Measurements from ENCODE around the gene PLD5. TPM values are rescaled to one million over a fixed set of nuclear protein-coding genes. Genes with fewer than 3 reads are reported as not detected.
A peak's percentile ranks its signal among the peaks of the same experiment; 100 is the strongest.
"Not testable (repeated sequence)": the region's sequence is repeated elsewhere in the genome, so short reads cannot be mapped to it uniquely, and the experiment has no call there.

The PLD5 gene
- total RNA-seq, 1 donor from 2014 or later = 0.39 TPM

DNA sequence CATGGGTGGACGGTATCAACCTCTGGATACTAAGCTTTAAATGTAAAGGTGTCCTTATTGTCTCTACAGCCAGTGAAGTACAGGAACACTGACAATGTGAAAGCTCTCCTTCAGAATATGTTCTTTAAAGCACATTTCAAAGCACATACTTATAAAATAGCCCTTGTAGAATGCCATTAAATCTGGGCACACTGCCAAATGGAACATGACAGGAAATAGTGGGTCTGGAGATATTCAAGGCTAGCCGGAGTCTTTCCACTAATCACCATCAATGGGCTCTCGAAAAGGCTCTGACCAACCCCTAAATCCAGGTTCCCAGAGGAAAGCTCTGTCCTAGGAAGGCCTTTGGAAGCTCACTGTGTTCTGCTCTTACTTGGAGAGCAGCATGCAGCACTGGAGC lies 46.6 kb downstream of the PLD5 start:
- DNase-seq = no peak

DNA sequence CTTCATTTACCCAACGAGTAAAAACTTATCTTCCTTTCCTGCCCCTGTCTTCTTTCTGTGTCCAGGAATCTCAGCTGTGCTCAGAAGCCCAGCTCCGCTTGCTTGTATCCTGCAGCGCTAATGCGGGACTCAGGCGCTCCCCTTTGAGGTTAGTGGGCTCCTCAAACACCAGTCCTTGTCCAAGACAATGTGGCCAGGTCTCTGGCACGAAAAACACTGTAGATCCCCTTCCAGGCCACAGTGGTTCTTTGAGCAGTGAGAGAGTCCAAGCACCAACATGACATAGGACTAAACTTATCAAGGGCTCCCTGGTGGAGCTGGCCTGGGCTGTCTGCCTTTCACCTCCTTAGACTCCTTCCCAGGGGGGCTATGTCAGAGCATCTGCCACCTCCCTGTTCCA lies 53.7 kb downstream of the PLD5 start:
- DNase-seq = no peak

DNA sequence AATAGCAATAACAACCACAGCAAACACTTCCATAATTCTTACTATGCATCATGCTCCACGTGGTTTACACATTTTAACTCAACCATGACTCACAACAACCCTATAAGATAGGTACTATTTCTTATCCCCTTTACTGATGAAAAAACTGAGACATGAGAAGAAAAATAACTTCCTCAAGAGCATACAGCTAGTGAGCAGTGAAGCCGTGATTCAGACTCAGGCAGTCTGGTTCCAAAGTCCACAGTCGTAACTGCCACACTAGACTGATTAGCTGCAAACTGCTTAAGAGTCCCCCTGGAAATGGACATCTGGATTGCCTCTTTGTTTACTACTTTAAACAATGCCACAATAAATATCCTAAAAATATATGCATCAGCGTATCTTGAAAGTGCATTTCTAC lies 55.7 kb downstream of the PLD5 start:
- DNase-seq = no peak

DNA sequence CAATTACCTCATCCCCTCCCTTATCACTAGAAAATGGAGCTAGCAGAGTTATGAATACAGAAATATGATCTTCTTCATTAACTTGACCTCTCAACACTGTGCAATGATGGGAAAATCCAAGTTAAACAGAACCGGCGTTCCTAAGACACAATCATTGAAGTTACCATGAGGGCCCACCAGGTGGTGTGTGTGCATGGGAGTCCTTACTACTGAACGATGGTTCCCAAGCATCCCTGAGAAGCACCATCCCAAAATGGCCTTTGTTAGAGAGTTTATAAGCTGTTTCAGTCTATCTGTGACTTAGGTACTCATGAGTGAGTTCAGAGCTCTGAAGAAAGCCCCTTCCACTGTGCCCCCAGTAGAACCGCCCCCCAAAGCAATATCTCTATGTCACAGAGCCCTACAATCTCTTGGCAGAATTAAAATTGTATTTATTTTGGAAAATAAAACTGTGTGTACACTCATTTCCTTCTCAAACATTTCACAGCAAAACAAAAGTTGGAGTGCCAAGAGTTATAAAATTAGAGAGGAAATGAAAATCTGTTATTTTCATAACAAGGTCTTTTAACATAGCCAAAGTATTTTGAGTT lies 56.8 kb downstream of the PLD5 start:
- peak; percentile 40 for DNase-seq

DNA sequence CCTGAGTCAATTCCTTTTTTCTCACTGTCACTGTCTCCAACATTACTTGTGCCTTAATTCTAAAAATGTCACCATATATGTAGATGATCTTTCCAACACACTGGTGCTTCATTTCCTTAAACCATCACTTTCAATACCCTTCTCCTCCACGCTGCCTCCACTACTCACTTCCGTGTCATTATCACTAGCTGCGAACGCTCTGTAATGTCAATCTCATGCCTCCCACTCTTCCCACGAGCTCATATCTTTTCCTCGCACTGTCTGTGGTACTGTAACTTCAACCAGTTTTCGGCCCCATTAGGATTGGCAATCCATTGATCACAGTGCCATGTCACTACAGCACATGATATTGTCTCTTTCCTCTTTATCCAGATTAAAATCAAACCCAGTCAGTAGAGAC lies 61.6 kb downstream of the PLD5 start:
- DNase-seq = no peak

DNA sequence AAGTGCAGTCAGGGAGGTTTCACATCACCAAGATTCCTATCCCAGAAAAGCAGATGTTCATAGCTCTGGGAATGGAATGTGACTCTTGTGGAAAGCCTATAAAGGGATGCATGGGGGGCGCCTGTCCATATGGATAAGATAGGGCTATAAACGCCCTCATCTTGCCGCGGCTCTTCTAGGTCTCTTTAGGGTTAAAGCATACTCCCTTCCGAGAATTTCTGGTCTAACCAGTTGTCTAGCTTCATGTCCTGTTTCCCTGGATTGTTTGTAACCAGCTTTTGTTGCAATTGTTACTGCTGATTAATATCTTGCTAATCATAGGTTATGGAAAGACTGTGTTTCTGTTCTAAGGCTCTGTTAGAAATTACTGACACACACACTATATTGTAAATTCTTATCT lies 64.8 kb downstream of the PLD5 start:
- DNase-seq = not testable (repeated sequence)

DNA sequence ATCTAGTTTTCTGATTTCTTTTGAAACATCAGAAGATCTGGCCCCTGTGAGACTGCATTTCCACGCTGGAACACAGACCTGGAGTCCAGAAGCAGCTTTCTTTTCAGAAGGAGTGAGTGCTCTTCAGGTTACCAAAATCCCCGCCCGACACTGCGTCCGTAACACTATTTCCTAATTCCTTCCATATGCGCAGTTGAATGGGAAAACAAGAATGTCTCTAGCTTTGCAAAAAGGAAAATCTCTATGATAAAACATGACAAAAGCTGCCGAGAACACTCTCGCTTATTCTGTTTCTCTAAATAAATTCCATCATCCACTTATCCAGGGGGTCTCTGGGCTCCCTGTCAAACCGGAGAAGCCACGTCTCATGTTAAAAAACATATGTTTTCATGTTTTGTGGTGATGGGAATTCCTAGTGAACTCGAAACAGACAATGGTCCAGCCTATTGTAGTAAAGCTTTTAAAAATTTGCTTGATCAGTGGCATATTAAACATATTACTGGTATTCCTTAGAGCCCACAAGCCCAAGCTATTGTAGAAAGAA lies 67.7 kb downstream of the PLD5 start:
- DNase-seq = peak; percentile 35

GRCh38 chr1:242455052-242455361 lies 69.5 kb downstream of the PLD5 start:
- DNase-seq = no peak

DNA sequence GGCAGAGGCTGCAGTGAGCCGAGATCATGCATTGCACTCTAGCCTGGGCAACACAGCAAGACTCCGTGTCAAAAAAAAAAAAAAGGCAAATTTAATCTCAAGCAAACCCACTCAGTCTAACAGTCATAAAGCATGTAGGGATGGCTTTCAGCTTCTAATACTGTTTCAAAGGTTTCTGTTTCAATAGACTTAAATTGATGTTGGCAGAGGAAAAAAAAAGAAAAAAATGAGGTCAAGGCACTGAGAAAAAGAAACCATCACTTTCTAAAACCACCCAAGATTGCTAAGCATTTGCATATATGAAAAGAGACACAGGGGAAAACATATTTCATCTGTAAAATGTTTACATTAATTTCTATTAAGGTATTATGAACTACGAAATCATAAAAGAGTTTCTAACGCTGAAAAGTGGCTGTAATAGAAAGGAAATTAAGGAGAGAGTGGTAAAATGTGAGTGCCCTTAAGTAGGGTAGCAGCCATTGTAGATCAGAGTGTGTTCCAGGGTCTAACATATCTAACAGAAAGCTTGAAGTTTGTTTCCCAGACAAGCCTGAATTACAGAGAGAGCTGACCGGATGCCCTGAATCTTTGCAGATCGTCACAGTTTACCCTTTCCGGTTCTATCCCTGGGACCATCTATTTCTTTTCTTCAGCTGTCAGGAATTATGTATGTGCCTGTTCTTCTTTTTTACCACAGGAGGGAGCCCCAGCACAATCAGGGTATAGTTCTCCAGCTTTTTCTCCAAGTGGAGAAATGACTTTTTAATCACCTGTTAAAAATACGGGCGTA lies 70.0 kb downstream of the PLD5 start:
- peak; percentile 16 for DNase-seq

- DNase-seq = no peak
Measured at GRCh38 chr1:242452573-242452972, 71.9 kb downstream of the PLD5 start.

- DNase-seq = no peak
Measured at GRCh38 chr1:242449661-242450060, 74.8 kb downstream of the PLD5 start.

- DNase-seq = no peak
Measured at GRCh38 chr1:242448910-242449645, 75.4 kb downstream of the PLD5 start.

GRCh38 chr1:242447689-242448088 lies 76.8 kb downstream of the PLD5 start:
- no peak for DNase-seq

DNA sequence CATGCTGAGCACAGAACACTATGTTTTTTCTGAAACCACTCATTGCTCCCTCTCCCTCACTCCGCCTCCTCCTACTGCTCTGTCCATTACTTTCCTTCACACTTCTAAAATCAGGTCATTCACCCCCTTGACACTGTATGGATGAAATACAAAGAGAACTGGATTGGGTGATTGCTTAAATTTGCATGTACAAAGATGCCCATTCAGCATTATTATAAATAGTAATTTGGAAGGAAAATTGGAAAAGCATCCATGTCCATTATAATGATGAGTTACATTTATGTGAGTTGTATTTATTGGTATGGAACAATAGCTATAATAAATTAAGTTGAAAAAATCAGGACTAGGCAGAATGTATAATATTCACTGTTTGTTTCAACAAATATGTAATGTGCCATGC lies 83.7 kb downstream of the PLD5 start:
- no peak for DNase-seq

DNA sequence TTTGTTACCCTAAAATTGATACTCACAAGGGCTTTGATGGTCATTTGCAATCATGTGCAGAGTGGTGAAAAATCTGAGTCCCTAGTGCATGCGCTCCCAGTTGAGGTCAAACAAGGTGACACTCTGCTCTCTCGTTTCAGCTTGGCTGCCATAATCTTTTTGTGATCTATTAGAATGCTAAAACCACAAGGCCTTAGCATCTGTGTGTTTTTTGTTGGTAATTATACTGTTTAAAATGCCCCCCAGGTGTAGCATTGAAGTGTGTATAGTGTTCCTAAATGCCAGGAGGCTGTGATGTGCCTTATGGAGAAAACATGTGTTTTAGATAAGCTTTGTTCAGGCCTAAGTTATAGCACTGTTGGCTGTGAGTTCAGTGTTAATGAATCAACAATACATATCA lies 89.3 kb downstream of the PLD5 start:
- DNase-seq = no peak

- DNase-seq = no peak
Measured at GRCh38 chr1:242432491-242433095, 91.9 kb downstream of the PLD5 start.

GRCh38 chr1:242431786-242432185 lies 92.7 kb downstream of the PLD5 start:
- no peak for DNase-seq

DNA sequence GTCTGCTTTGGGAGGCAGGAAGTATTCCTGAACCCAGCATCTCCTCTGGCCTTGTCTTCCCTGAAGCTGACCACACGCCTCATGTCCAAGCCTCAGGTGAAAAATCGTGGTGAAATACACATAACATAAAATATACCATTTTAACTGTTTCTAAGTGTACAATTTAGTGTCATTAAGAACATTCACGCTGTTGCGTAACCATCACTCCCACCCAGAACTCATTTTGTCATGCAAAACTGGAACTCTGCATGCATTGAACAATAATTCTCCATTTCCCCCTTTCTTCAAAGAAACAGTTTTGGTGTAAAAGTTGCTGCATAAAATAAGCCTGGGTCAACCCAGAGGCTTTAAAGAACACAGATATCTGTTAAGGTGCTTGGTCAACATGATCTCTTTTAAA lies 93.5 kb downstream of the PLD5 start:
- DNase-seq = no peak

DNA sequence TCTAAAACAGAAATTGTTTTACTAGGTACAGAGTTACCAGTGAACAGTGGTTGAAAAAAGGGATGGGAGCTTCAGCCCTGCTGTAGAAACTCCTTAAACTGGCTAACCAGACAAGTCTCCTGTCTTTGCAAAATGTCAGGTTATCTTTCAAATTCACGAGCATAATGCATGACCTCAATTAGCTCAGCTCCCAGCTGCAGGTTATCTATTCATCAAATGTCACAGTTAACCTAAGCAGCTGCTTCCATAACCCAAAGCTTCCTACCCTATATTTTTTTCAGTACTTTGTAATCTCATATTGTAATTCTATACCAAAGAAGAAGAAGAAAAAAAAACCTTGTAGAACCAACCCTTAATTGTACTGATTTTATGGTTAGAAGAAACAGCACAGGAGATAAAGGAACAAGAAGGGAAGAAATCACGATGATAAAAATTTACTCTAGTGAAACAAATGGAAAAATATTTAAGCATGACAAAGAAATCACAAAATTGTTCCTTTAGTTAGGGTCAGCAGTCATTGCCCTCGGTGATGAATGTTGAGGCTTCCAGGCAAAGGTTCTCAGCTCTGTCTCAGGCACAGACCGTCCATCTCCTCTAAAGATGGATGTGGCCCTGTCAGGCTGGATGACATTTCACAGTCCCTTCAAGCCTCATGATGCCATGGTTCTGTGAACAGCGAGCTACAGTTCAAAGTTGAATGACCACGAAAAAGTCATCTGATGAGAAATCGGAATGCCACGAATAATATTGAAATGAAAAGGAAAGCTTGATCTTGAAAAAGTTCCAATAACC lies 95.9 kb downstream of the PLD5 start:
- no peak for DNase-seq

DNA sequence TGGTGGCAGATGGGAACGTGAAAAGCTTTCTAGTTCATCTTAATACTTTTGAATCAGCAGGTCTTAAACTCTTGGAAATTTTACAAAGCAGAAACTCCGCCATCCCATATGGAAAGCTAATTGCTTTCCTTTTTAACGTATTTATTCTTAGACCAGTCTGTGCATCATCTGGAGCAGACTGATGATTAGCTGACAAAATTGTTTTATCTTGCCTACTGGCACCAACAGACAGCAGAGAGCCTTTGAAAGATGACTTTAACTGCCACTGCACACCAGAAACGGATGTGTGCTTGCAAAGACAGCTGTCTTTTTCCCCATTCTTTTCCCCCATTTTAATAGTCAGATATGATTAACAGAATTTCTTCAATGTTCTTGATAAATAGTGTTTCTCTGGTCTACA lies 97.0 kb downstream of the PLD5 start:
- DNase-seq = no peak

GRCh38 chr1:242426271-242426905 lies 98.1 kb downstream of the PLD5 start:
- no peak for DNase-seq

GRCh38 chr1:242425232-242425631 lies 99.3 kb downstream of the PLD5 start:
- no peak for DNase-seq
